RWPE1 (cell line): ENCODE results near the gene ENTREP1.

Source experiments
- CTCF ChIA-PET: fragments of 350-600 bp; sonication (Branson Sonifier 250); formaldehyde crosslinking; extraction: SDS; loops from one replicate; lab custom pipeline; 2021; lab: Yijun Ruan, JAX
- POLR2A ChIA-PET: fragments of 400-600 bp; formaldehyde crosslinking; extraction: SDS; loops from one replicate; lab custom pipeline; 2020; ENCODE audit warnings: antibody characterized with exemption; ENCODE audit not compliant: low non-redundant PET; lab: Yijun Ruan, JAX
- DNase-seq: peaks from one replicate; pipeline ENCODE4 v3.0.0; 2012; ENCODE audit warnings: low spot score
- H3K27ac ChIP-seq: fragments of 450-650 bp; 2 replicates; pipeline ENCODE4 v1.5.1; 2017
- CTCF ChIP-seq: fragments of 450-650 bp; conservative IDR thresholded peaks from 2 replicates; pipeline ENCODE4 v1.5.1; 2017; ENCODE audit warnings: low read depth, mild to moderate bottlenecking

The ENTREP1 gene

GRCh38 chr9:69370430-69370829 lies 45.4 kb downstream of the ENTREP1 start:
- ChIA-PET CTCF (no interaction called here), POLR2A (interaction anchor here (0.6 kb wide), 1 partner anchor 17 kb away, joined by 6 read pairs; no protein-coding TSS in a partner anchor)
- TF ChIP-seq CTCF, result no peak
- no peak for DNase-seq
- H3K27ac ChIP-seq, result no peak overlapping the region

GRCh38 chr9:69371001-69371400 lies 46.0 kb downstream of the ENTREP1 start:
- no peak for DNase-seq
- H3K27ac ChIP-seq, result no peak overlapping the region
- CTCF ChIA-PET, result interaction anchor here (0.7 kb wide), 1 partner anchor 95 kb away, joined by 3 read pairs; no protein-coding TSS in a partner anchor
- POLR2A ChIA-PET, result no interaction called here
- TF ChIP-seq CTCF, result no peak

GRCh38 chr9:69376651-69377050 lies 51.6 kb downstream of the ENTREP1 start:
- CTCF ChIA-PET, result interaction anchor here (0.5 to 1.0 kb wide), 2 partner anchors 14 to 329 kb away, joined by 3 to 5 read pairs; no protein-coding TSS in a partner anchor
- H3K27ac ChIP-seq, result peak overlapping the region; percentile 65
- no peak for TF ChIP-seq CTCF
- POLR2A ChIA-PET, result no interaction called here
- DNase-seq, result peak; percentile 48

GRCh38 chr9:69377291-69377690 lies 52.3 kb downstream of the ENTREP1 start:
- ChIA-PET CTCF (no interaction called here), POLR2A (no interaction called here)
- no peak for DNase-seq
- TF ChIP-seq CTCF, result no peak
- H3K27ac ChIP-seq, result no peak overlapping the region

- ChIA-PET CTCF (interaction anchor here (0.6 kb wide), 1 partner anchor 326 kb away, joined by 5 read pairs; no protein-coding TSS in a partner anchor), POLR2A (no interaction called here)
- no peak overlapping the region for H3K27ac ChIP-seq
- no peak for DNase-seq
- no peak for TF ChIP-seq CTCF
These were observed 53.0 kb downstream of the ENTREP1 start for GRCh38 chr9:69377981-69378380.

- peak overlapping the region; percentile 73 for H3K27ac ChIP-seq
- CTCF ChIA-PET, result interaction anchor here (0.6 to 0.8 kb wide), 2 partner anchors 42 to 286 kb away, joined by 3 to 4 read pairs; no protein-coding TSS in a partner anchor
- POLR2A ChIA-PET, result no interaction called here
- TF ChIP-seq CTCF, result no peak
- DNase-seq, result peak; percentile 65
These were observed 54.4 kb downstream of the ENTREP1 start for GRCh38 chr9:69379270-69379982.
